HepG2 (cell line): Measurements from ENCODE around the gene PRRT2. TPM values are rescaled to one million over a fixed set of nuclear protein-coding genes. Genes with fewer than 3 reads are reported as not detected.

Experiments
- DBP ChIP-seq: sonication (generic); formaldehyde crosslinking; IDR thresholded peaks from 2 replicates; pipeline ENCODE4 v1.4.0; 2020; ENCODE audit warnings: missing genetic modification reagents; ENCODE audit errors: not compliant biosample characterization
- HMG20B ChIP-seq: conservative IDR thresholded peaks from 2 replicates; pipeline ENCODE4 v1.6.1; 2016; ENCODE audit warnings: missing genetic modification reagents, missing compliant biosample characterization
- HNF4G ChIP-seq, 2 experiments: sonication (generic) in 1 of 2; formaldehyde crosslinking in 1 of 2; IDR thresholded peaks; 2 replicates each; pipeline versions ENCODE4 v1.4.0 to v1.6.1; 2011 to 2020; ENCODE audit warnings: borderline replicate concordance in 2 of 2, low read depth in 2 of 2, mild to moderate bottlenecking in 2 of 2, low read length in 1 of 2, missing genetic modification reagents in 1 of 2, moderate library complexity in 1 of 2
- HNRNPK ChIP-seq: fragments of 200-400 bp; formaldehyde crosslinking; IDR thresholded peaks from 2 replicates; pipeline ENCODE4 v1.6.1; 2018; ENCODE audit warnings: low read length, low read depth, moderate library complexity, mild to moderate bottlenecking; ENCODE audit not compliant: poor library complexity, severe bottlenecking
- HNRNPUL1 ChIP-seq: fragments of 200-400 bp; formaldehyde crosslinking; IDR thresholded peaks from 2 replicates; pipeline ENCODE4 v1.6.1; 2017; ENCODE audit warnings: low read depth, mild to moderate bottlenecking, low read length, moderate library complexity
- KLF6 ChIP-seq: IDR thresholded peaks from 2 replicates; pipeline ENCODE4 v1.8.0; 2016; ENCODE audit warnings: missing biosample characterization, missing genetic modification reagents
- MAX ChIP-seq: IDR thresholded peaks from 2 replicates; pipeline ENCODE4 v1.6.1; 2012; ENCODE audit warnings: inconsistent platforms
- NCOA5 ChIP-seq: sonication (generic); formaldehyde crosslinking; IDR thresholded peaks from 2 replicates; pipeline ENCODE4 v1.4.0; 2020; ENCODE audit warnings: missing genetic modification reagents
- NFATC3 ChIP-seq: sonication (generic); formaldehyde crosslinking; IDR thresholded peaks from 2 replicates; pipeline ENCODE4 v1.5.1; 2020; ENCODE audit warnings: mild to moderate bottlenecking, missing genetic modification reagents
- PPARG ChIP-seq: conservative IDR thresholded peaks from 2 replicates; pipeline ENCODE4 v1.6.1; 2016; ENCODE audit warnings: missing biosample characterization, missing genetic modification reagents
- SMYD3 ChIP-seq: sonication (generic); formaldehyde crosslinking; IDR thresholded peaks from 2 replicates; pipeline ENCODE4 v1.8.1; 2023; ENCODE audit warnings: mild to moderate bottlenecking, missing genetic modification reagents
- THRA ChIP-seq: sonication (generic); formaldehyde crosslinking; IDR thresholded peaks from 2 replicates; pipeline ENCODE4 v1.4.0; 2020; ENCODE audit warnings: missing genetic modification reagents, borderline replicate concordance
- ZBTB3 ChIP-seq: sonication (generic); formaldehyde crosslinking; IDR thresholded peaks from 2 replicates; pipeline ENCODE4 v1.4.0; 2020; ENCODE audit warnings: low read depth, mild to moderate bottlenecking, moderate library complexity, missing genetic modification reagents, borderline replicate concordance
- ZNF136 ChIP-seq: sonication (generic); formaldehyde crosslinking; IDR thresholded peaks from 2 replicates; pipeline ENCODE4 v1.8.1; 2022; ENCODE audit warnings: low read depth, mild to moderate bottlenecking, moderate library complexity, missing genetic modification reagents
- ZNF280B ChIP-seq: sonication (generic); formaldehyde crosslinking; IDR thresholded peaks from 2 replicates; pipeline ENCODE4 v1.5.0; 2020; ENCODE audit warnings: missing genetic modification reagents, mild to moderate bottlenecking, borderline replicate concordance
- ZNF740 ChIP-seq: sonication (generic); formaldehyde crosslinking; IDR thresholded peaks from 2 replicates; pipeline ENCODE4 v1.4.0; 2020; ENCODE audit warnings: missing genetic modification reagents
- ZSCAN30 ChIP-seq: sonication (generic); formaldehyde crosslinking; IDR thresholded peaks from 2 replicates; pipeline ENCODE4 v1.5.0; 2020; ENCODE audit warnings: mild to moderate bottlenecking, missing genetic modification reagents
- polyA plus RNA-seq, 8 experiments: library from polyadenylated mRNA; depleted of rRNA in 3 of 8; stranded (reverse) in 7 of 8; unstranded in 1 of 8; fragments of >200 nt; fragmentation: Illumina TruSeq in 4 of 8; extraction: Trizol in 4 of 8; gene quantifications; 2 replicates each; pipeline versions ENCODE4 v1.2.1 to v1.2.3, GENCODE V29; 2011 to 2016; ENCODE audit warnings: low read depth in 4 of 8, missing spikeins in 1 of 8, mixed read lengths in 1 of 8; ENCODE audit not compliant: insufficient read depth in 1 of 8
- total RNA-seq, 5 experiments: library from RNA; depleted of rRNA; stranded (reverse); fragments of >200 nt; fragmentation: Illumina TruSeq; extraction: Trizol; gene quantifications; 2 replicates each; pipeline ENCODE4 v1.2.3, GENCODE V29; 2016; ENCODE audit warnings: low read depth in 1 of 5

PRRT2 gene
- total and polyA plus RNA-seq, 2 of the 13 experiments (the other 11 are each of a cell fraction or from before 2014, with no cell fraction given), result 0.51 to 1.1 TPM

GRCh38 chr16:29811170-29811895 lies 660 bp upstream of the PRRT2 start (continued):
- TF ChIP-seq THRA (CRISPR knock-in tag) (peak; percentile 39; the same call in 1 of the 2 replicates), DBP (CRISPR knock-in tag) (no peak), PPARG (CRISPR knock-in tag) (no peak), ZNF136 (CRISPR knock-in tag) (peak; percentile 85; the same call in 1 of the 2 replicates), NCOA5 (CRISPR knock-in tag) (no peak), ZSCAN30 (CRISPR knock-in tag) (0 out of 2 replicates have a peak, but pooled peaks have one; percentile 71), MAX (peak; percentile 59; the same call in 1 of the 2 replicates), HMG20B (CRISPR knock-in tag) (0 out of 2 replicates have a peak, but pooled peaks have one; percentile 66), SMYD3 (CRISPR knock-in tag) (no peak), HNF4G (IDR thresholded peaks at IDR 0.05; ENCODE audit: borderline replicate concordance, low read depth, low read length) (no peak), HNF4G (CRISPR knock-in tag; IDR thresholded peaks at IDR 0.05; ENCODE audit: borderline replicate concordance, low read depth) (peak; percentile 74), ZBTB3 (CRISPR knock-in tag) (no peak), KLF6 (CRISPR knock-in tag) (0 out of 2 replicates have a peak, but pooled peaks have one; percentile 58), NFATC3 (CRISPR knock-in tag) (no peak), ZNF740 (peak; percentile 67; the same call in 1 of the 2 replicates), ZNF280B (no peak), HNRNPUL1 (no peak), HNRNPK (no peak)
